ENCODE results near the gene DBN1. TPM values are rescaled to one million over a fixed set of nuclear protein-coding genes. Genes with fewer than 3 reads are reported as not detected.
"Not testable (repeated sequence)": the region's sequence is repeated elsewhere in the genome, so short reads cannot be mapped to it uniquely, and the experiment has no call there.

Gene DBN1
- total RNA-seq, 4 donors from 2014 or later: 14.2 to 77.6 (median 23.1) TPM

- peaks cover 0 to 18% (median 5%) of the 10 kb centered on the region in 4 donors for H3K4me1 ChIP-seq
- no peaks in the 10 kb centered on the region for H3K36me3 ChIP-seq
- H3K27ac ChIP-seq: peak overlapping the region in 1 of 4 donors; percentile 45
- H3K27me3 ChIP-seq: no peaks in the 10 kb centered on the region
- no peak for TF ChIP-seq CTCF (IDR thresholded peaks at IDR 0.05)
- no peak for TF ChIP-seq POLR2A (IDR thresholded peaks at IDR 0.05)
- DNase-seq: no peak
- H3K9me3 ChIP-seq: no peaks in the 10 kb centered on the region
- peak overlapping the region in 1 of 4 donors; percentile 36 for H3K4me3 ChIP-seq
Measured at GRCh38 chr5:177421062-177421798, 52.2 kb downstream of the DBN1 start.

- H3K27ac ChIP-seq: peak overlapping the region in 2 of 4 donors; percentile 35 to 45
- H3K4me3 ChIP-seq: peak overlapping the region in 1 of 4 donors; percentile 36
- H3K27me3 ChIP-seq, DNase-seq, H3K9me3 ChIP-seq, H3K36me3 ChIP-seq: not testable (repeated sequence)
- H3K4me1 ChIP-seq: peaks cover 0 to 17% (median 3%) of the 10 kb centered on the region in 4 donors
Measured at GRCh38 chr5:177420472-177420871, 53.0 kb downstream of the DBN1 start.

- Histone ChIP-seq H3K9me3 (no peaks in the 10 kb centered on the region), H3K4me3 (no peak overlapping the region), H3K36me3 (no peaks in the 10 kb centered on the region), H3K27ac (no peak overlapping the region), H3K27me3 (no peaks in the 10 kb centered on the region), H3K4me1 (peaks cover 0 to 12% (median 0%) of the 10 kb centered on the region in 4 donors)
- DNase-seq: no peak
- TF ChIP-seq POLR2A (IDR thresholded peaks at IDR 0.05): no peak
- no peak for TF ChIP-seq CTCF (IDR thresholded peaks at IDR 0.05)
Measured at GRCh38 chr5:177419046-177419445, 54.4 kb downstream of the DBN1 start.

GRCh38 chr5:177417081-177417480, 56.4 kb downstream of the DBN1 start:
- Histone ChIP-seq H3K4me1 (peaks cover 0 to 12% (median 3%) of the 10 kb centered on the region in 4 donors), H3K27ac (peak overlapping the region in 2 of 4 donors; percentile 3 to 62)
- not testable (repeated sequence) for H3K36me3 ChIP-seq, H3K27me3 ChIP-seq, H3K9me3 ChIP-seq, DNase-seq, H3K4me3 ChIP-seq

GRCh38 chr5:177414481-177414880, 59.0 kb downstream of the DBN1 start:
- Histone ChIP-seq H3K4me1 (peaks cover 0 to 12% (median 3%) of the 10 kb centered on the region in 4 donors), H3K9me3 (no peaks in the 10 kb centered on the region), H3K36me3 (no peaks in the 10 kb centered on the region), H3K27me3 (no peaks in the 10 kb centered on the region), H3K4me3 (no peak overlapping the region), H3K27ac (no peak overlapping the region)
- TF ChIP-seq POLR2A (IDR thresholded peaks at IDR 0.05) (no peak), CTCF (IDR thresholded peaks at IDR 0.05) (no peak)
- no peak for DNase-seq

- no peaks in the 10 kb centered on the region for H3K36me3 ChIP-seq
- H3K4me1 ChIP-seq: peaks cover 0 to 12% (median 3%) of the 10 kb centered on the region in 4 donors
- peak overlapping the region in 3 of 4 donors; percentile 6 to 72 (median 52) for H3K27ac ChIP-seq
- TF ChIP-seq POLR2A (IDR thresholded peaks at IDR 0.05) (no peak), CTCF (IDR thresholded peaks at IDR 0.05) (no peak)
- H3K27me3 ChIP-seq: no peaks in the 10 kb centered on the region
- no peak for DNase-seq
- H3K9me3 ChIP-seq: no peaks in the 10 kb centered on the region
- peak overlapping the region in 3 of 4 donors; percentile 4 to 42 (median 38) for H3K4me3 ChIP-seq
Measured at GRCh38 chr5:177412603-177413233, 60.7 kb downstream of the DBN1 start.
